Endothelial cell (in vitro differentiated cells): ENCODE data around the gene SKP1. TPM values are rescaled to one million over a fixed set of nuclear protein-coding genes. Genes with fewer than 3 reads are reported as not detected.
"Not testable (repeated sequence)": the region's sequence is repeated elsewhere in the genome, so short reads cannot be mapped to it uniquely, and the experiment has no call there.

Experiments used
- DNase-seq: peaks from one replicate; pipeline ENCODE4 v3.0.0; 2021; ENCODE audit warnings: low spot score
- H3K27ac Mint-ChIP-seq: one replicate; pipeline ENCODE4 v1.8.0; 2021; ENCODE audit warnings: mixed read lengths, inconsistent platforms; ENCODE audit not compliant: unreplicated experiment
- H3K27me3 Mint-ChIP-seq: one replicate; pipeline ENCODE4 v1.8.0; 2021; ENCODE audit warnings: mild to moderate bottlenecking, moderate library complexity, mixed read lengths, inconsistent platforms; ENCODE audit not compliant: unreplicated experiment
- H3K36me3 Mint-ChIP-seq: one replicate; pipeline ENCODE4 v1.8.0; 2021; ENCODE audit warnings: mild to moderate bottlenecking, low read depth, mixed read lengths, inconsistent platforms; ENCODE audit not compliant: unreplicated experiment
- H3K4me1 Mint-ChIP-seq: one replicate; pipeline ENCODE4 v1.8.0; 2021; ENCODE audit warnings: mild to moderate bottlenecking, mixed read lengths, inconsistent platforms; ENCODE audit not compliant: unreplicated experiment
- H3K4me3 Mint-ChIP-seq: one replicate; pipeline ENCODE4 v1.8.0; 2021; ENCODE audit warnings: mild to moderate bottlenecking, mixed read lengths, inconsistent platforms; ENCODE audit not compliant: unreplicated experiment
- H3K9me3 Mint-ChIP-seq: one replicate; pipeline ENCODE4 v1.8.0; 2021; ENCODE audit warnings: mixed read lengths, inconsistent platforms; ENCODE audit not compliant: unreplicated experiment
- total RNA-seq: library from RNA; stranded (reverse); fragmentation: NEBNext Ultra II Directional; extraction: Animal tissue kit (Norgen Biotek cat#: 25700); gene quantifications from one replicate; pipeline ENCODE4 v1.2.1, GENCODE V29; 2021; ENCODE audit not compliant: unreplicated experiment
- TF ChIP-seq, protein P1 (sequence below): fragments of 200-600 bp; sonication (generic); IDR thresholded peaks from one replicate; pipeline ENCODE4 v1.5.0; 2021; ENCODE audit warnings: antibody characterized with exemption; ENCODE audit not compliant: unreplicated experiment

The SKP1 gene
- total RNA-seq, 1 donor from 2014 or later, result 471 TPM

DNA sequence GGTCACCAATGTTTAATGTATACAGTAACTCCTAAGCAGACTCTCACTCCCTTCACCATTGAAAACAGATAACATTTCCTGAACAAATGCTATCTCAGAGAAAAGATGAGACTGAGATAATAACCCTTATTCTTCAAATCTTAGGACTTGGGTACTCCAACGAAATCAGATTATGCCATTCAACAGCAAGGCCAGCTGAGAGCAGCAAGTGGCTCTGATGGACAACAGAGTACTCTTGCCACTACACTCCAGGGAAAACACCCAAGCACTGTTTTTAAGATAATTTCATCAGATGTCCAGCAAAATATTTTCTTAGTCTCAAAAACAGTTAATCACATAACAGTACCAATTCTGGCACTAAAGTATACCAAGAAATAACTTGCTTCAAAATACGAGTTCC is 39.0 kb upstream of the SKP1 start:
- TF ChIP-seq, protein P1, sequence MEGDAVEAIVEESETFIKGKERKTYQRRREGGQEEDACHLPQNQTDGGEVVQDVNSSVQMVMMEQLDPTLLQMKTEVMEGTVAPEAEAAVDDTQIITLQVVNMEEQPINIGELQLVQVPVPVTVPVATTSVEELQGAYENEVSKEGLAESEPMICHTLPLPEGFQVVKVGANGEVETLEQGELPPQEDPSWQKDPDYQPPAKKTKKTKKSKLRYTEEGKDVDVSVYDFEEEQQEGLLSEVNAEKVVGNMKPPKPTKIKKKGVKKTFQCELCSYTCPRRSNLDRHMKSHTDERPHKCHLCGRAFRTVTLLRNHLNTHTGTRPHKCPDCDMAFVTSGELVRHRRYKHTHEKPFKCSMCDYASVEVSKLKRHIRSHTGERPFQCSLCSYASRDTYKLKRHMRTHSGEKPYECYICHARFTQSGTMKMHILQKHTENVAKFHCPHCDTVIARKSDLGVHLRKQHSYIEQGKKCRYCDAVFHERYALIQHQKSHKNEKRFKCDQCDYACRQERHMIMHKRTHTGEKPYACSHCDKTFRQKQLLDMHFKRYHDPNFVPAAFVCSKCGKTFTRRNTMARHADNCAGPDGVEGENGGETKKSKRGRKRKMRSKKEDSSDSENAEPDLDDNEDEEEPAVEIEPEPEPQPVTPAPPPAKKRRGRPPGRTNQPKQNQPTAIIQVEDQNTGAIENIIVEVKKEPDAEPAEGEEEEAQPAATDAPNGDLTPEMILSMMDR, result no peak
- H3K4me3 Mint-ChIP-seq, result no peak overlapping the region
- peaks cover 2% of the 10 kb centered on the region for H3K27me3 Mint-ChIP-seq
- H3K27ac Mint-ChIP-seq, result no peak overlapping the region
- H3K4me1 Mint-ChIP-seq, result peaks cover 5% of the 10 kb centered on the region
- H3K36me3 Mint-ChIP-seq, result no peaks in the 10 kb centered on the region
- H3K9me3 Mint-ChIP-seq, result no peaks in the 10 kb centered on the region
- DNase-seq, result no peak

DNA sequence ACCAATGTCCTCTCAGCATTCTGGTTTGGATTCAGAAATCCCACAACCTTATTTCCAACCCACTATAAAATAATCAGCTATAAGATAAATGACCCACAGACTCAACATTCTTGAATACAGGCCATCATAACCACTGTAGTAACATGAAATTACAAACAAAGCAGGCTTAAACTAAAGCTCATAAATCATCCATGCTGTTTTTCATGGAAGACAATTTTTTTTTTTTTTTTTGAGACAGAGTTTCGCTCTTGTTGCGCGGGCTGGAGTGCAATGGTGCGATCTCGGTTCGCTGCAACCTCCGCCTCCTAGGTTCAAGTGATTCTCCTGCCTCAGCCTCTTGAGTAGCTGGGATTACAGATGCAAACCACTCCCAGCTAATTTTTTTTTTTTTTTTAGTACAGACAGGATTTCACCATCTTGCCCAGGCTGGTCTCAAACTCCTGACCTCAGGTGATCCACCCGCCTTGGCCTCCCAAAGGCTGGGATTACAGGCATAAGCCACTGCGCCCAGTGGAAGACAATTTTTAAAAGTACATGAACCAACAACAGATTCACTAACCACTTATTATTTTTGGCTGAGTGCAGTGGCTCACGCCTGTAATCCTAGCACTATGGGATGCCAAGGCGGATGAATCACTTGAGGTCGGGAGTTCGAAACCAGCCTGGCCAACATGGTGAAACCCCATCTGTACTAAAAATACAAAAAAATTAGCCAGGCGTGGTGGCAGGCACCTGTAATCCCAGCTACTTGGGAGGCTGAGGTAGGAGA is 34.7 kb upstream of the SKP1 start:
- H3K27ac Mint-ChIP-seq, H3K36me3 Mint-ChIP-seq, H3K4me1 Mint-ChIP-seq, H3K27me3 Mint-ChIP-seq, DNase-seq, H3K9me3 Mint-ChIP-seq, H3K4me3 Mint-ChIP-seq: not testable (repeated sequence)

DNA sequence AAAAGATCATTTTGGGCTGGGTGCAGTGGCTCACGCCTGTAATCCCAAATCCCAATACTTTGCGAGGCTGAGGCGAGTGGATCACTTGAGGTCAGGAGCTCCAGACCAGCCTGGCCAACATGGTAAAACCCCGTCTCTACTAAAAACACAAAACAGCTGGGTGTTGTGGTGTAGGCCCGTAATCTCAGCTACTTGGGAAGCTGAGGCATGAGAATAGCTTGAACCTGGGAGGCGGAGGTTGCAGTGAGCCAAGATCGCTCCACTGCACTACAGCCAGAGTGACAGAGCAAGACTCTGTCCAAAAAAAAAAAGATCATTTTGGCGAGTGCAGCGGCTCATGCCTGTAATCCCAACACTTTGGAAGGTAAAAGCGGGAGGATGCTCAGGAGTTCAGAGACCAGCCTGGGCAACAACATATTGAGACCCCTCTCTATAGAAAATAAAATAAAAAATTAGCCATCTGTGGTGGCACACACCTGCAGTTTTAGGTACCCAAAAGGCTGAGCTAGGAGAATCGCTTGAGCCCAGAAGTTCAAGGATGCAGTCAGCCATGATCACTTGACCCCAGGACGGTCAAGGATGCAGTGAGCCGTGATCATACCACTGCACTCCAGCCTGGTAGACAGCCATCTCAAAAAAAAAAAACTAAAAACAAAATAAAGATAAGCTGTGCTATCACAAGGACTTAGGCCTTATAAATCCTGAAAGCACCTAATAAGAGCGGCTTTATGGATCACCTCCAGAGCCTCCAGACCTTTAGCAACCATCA is 32.9 kb upstream of the SKP1 start:
- Mint-ChIP-seq H3K4me1 (no peaks in the 10 kb centered on the region), H3K27me3 (no peaks in the 10 kb centered on the region), H3K9me3 (no peaks in the 10 kb centered on the region), H3K4me3 (no peak overlapping the region), H3K27ac (no peak overlapping the region), H3K36me3 (no peaks in the 10 kb centered on the region)
- TF ChIP-seq, protein P1, result no peak
- DNase-seq, result no peak

DNA sequence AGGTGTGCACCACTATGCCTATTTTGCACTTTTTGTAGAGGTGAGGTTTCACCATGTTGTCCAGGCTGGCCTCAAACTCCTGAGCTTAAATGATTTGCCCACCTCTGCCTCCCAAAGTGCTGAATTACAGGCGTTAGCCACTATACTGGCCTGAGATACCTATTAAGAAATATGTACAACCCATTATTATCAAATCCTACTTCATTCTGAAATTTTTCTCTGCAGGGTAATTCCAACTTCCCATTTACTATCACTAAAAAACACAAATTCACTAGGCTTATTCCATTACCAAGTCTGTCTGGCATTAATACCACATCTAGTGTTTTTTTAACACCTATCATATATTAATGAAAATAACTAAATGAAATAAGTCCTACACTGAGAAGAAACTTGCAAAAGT is 30.9 kb upstream of the SKP1 start:
- H3K36me3 Mint-ChIP-seq, result no peaks in the 10 kb centered on the region
- no peaks in the 10 kb centered on the region for H3K9me3 Mint-ChIP-seq
- no peaks in the 10 kb centered on the region for H3K27me3 Mint-ChIP-seq
- TF ChIP-seq, protein P1, result no peak
- no peak overlapping the region for H3K4me3 Mint-ChIP-seq
- H3K27ac Mint-ChIP-seq, result no peak overlapping the region
- no peaks in the 10 kb centered on the region for H3K4me1 Mint-ChIP-seq
- no peak for DNase-seq

DNA sequence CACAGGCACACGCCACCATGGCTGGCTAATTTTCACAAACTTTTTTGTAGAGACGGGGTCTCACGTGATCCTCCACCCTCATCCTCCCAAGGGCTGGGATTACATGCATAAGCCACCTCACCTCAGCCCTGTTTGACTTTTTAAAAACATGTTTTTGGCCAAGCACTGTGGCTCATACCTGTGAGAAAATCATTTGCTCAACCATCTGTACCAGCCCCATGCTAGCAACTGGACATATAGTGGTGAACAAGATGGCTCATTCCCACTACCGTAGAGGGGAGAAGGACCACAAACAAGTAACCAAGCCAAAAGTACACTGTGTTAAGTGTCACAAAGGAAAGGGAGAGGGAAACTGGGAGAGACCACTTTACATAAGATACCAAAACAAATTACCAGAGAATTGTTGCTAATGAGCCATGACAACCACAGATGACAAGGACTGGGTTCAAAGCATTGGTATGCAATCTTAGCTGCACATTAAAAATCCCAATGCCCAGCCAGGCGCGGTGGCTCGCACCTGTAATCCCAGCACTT is 29.9 kb upstream of the SKP1 start:
- no peaks in the 10 kb centered on the region for H3K9me3 Mint-ChIP-seq
- H3K27me3 Mint-ChIP-seq, result no peaks in the 10 kb centered on the region
- TF ChIP-seq, protein P1, result no peak
- no peaks in the 10 kb centered on the region for H3K36me3 Mint-ChIP-seq
- no peaks in the 10 kb centered on the region for H3K4me1 Mint-ChIP-seq
- H3K27ac Mint-ChIP-seq, result no peak overlapping the region
- H3K4me3 Mint-ChIP-seq, result no peak overlapping the region
- no peak for DNase-seq
